ENCODE measurements around the gene MTA1.

MTA1 gene

DNA sequence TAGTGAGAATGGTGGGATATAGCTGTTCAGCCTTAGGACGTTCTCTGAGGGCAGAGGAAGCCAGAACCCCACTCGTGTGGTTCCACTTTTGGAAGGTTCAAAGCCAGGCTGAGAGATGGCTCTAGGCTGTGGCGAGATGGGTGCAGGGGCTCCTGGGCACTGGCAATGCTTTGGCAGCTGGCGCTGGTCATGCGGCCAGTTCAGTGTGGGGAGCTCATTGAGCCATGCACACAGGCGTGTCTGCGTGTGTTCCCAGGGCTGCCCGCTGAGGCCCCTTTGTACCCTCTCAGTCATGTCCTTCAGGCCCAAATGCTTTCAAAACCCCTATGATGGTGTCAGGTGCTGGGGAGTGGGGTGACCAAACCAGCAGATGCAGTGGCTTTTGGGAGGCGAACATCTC, 19.6 kb upstream of the MTA1 start:
- Histone ChIP-seq H3K9ac (ENCODE audit: low read length) (no peak overlapping the region), H3K4me1 (ENCODE audit: control insufficient read depth, insufficient read depth, low read length) (peaks cover 8% of the 10 kb centered on the region), H3K27me3 (ENCODE audit: control insufficient read depth, insufficient read depth, low read length) (no peaks in the 10 kb centered on the region), H3K4me3 (ENCODE audit: low read length) (no peak overlapping the region), H3K27ac (ENCODE audit: low read depth, low read length) (no peak overlapping the region), H3K36me3 (ENCODE audit: control insufficient read depth, insufficient read depth, low read length) (peaks cover 6% of the 10 kb centered on the region)

DNA sequence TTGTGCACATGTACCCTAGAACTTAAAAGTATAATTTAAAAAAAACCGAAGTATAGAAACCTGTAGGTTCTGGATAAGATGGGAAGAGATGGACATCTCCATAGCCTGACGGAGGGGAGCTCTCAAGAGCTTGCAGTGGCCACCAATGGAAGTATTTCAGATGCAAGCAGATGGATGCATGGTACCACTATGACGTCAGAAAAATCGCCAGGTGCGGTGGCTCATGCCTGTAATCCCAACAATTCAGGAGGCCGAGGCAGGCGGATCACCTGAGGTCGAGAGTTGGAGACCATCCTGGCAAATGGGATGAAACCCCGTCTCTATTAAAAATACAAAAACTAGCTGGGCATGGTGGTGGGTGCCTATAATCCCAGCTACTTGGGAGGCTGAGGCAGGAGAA, 17.9 kb upstream of the MTA1 start:
- Histone ChIP-seq H3K9ac (ENCODE audit: low read length) (no peak overlapping the region), H3K27ac (ENCODE audit: low read depth, low read length) (no peak overlapping the region), H3K4me1 (ENCODE audit: control insufficient read depth, insufficient read depth, low read length) (peaks cover 8% of the 10 kb centered on the region), H3K36me3 (ENCODE audit: control insufficient read depth, insufficient read depth, low read length) (peaks cover 6% of the 10 kb centered on the region), H3K4me3 (ENCODE audit: low read length) (no peak overlapping the region), H3K27me3 (ENCODE audit: control insufficient read depth, insufficient read depth, low read length) (no peaks in the 10 kb centered on the region)

DNA sequence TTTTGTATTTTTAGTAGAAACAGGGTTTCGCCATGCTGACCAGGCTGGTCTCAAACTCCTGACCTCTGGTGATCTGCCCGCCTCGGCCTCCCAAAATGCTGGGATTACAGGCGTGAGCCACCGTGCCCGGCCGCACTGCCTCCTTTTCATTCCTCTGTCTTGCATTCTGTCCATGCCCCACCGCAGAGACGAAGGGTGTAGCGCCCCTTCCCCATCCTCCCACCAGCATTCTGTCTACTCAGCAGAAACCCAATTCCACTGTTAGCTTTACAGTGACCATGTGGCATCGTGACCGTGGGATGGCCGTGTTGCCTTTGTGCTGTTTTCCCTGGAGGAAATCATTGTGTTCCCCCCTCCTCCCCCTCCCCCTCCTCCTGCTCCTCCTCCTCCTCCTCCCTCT, 11.0 kb upstream of the MTA1 start:
- Histone ChIP-seq H3K27ac (ENCODE audit: low read depth, low read length) (no peak overlapping the region), H3K27me3 (ENCODE audit: control insufficient read depth, insufficient read depth, low read length) (peaks cover 16% of the 10 kb centered on the region), H3K4me3 (ENCODE audit: low read length) (no peak overlapping the region), H3K9ac (ENCODE audit: low read length) (no peak overlapping the region), H3K4me1 (ENCODE audit: control insufficient read depth, insufficient read depth, low read length) (no peaks in the 10 kb centered on the region), H3K36me3 (ENCODE audit: control insufficient read depth, insufficient read depth, low read length) (no peaks in the 10 kb centered on the region)

DNA sequence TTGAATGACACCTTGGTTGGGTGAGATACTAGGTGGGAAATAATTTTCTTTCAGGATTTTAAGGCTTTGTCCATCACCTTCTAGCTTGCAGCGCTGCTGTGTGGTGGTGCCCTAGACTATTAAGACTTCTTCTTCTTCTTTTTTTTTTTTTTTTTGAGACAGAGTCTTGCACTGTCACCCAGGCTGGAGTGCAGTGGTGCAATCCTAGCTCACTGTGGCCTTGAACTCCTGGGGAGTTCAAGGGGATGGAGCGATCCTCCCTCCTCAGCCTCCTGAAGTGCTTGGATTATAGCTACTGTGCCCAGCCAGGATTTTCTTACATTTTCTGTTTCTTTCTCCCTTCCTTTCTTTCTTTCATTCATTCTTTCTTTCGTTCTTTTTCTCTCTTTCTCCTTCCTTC, 10.3 kb upstream of the MTA1 start:
- Histone ChIP-seq H3K27ac (ENCODE audit: low read depth, low read length) (no peak overlapping the region), H3K9ac (ENCODE audit: low read length) (no peak overlapping the region), H3K4me3 (ENCODE audit: low read length) (no peak overlapping the region), H3K27me3 (ENCODE audit: control insufficient read depth, insufficient read depth, low read length) (peaks cover 16% of the 10 kb centered on the region), H3K36me3 (ENCODE audit: control insufficient read depth, insufficient read depth, low read length) (no peaks in the 10 kb centered on the region), H3K4me1 (ENCODE audit: control insufficient read depth, insufficient read depth, low read length) (no peaks in the 10 kb centered on the region)

DNA sequence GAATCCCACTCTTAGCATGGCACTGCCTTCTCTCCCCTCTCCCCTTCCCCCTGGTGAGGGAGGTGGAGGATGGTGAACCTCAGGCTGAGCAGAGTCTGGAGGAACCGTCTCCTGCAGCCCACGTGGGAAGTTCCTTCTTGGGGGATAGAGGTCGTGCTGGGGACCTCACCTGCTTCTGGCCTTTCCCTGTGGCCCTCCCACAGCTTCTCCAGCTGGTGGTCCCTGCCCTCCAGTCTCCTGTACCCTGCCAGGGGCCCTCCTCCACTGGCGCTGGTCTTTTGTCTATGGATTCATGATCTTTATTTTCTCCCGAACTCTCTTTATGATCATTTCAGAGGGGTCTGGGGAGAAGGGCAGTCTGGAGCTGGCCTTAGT, 9.0 kb upstream of the MTA1 start:
- H3K27me3 ChIP-seq (ENCODE audit: control insufficient read depth, insufficient read depth, low read length): peaks cover 16% of the 10 kb centered on the region
- no peak overlapping the region for H3K27ac ChIP-seq (ENCODE audit: low read depth, low read length)
- no peak overlapping the region for H3K9ac ChIP-seq (ENCODE audit: low read length)
- no peaks in the 10 kb centered on the region for H3K36me3 ChIP-seq (ENCODE audit: control insufficient read depth, insufficient read depth, low read length)
- H3K4me3 ChIP-seq (ENCODE audit: low read length): no peak overlapping the region
- peaks cover 4% of the 10 kb centered on the region for H3K4me1 ChIP-seq (ENCODE audit: control insufficient read depth, insufficient read depth, low read length)

DNA sequence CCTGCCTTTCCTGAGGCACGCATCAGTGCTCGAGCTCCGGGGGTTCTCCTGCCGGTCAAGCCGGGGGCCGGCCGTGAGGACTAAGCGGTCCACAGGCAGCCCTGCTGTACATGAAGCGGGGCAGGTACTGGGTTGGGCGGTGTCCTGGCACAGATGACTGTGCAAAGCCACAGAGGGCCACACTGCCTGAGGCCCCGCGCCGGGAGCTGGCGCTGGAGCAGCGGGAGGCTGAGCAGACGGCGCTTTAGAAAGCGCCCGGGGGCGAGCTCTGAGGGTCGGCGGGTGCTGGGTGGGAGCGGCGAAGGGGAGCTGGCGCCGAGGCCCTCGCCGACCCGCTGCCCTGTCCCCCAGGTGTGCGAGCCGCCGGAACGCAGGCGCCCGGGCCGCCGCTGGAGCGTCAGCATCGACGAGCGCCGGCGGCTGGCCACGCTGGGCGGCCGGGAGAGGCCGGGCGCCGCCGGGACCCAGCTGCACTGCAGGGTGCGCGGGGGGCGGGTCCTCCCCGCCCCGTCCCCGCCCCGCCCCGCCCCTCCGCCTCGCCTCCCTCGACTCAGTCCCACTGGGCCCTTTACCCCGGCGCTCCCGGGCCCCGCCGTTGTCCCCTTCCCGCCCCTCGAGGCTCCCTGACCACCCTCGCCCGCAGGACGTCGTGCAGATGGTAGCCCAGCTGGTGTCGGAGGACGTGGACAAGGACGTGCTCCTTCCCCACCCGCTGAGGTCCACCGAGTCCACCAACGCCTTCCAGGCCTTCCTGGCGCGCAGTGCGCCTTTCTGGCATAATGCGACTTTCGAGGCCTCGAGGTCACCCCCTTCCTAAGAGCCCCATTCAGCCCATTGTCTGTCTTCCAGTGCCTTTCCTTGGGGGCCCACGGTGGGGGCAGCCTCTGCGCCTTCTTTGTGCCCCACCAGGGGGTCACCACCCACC, 8.3 kb upstream of the MTA1 start:
- H3K27me3 ChIP-seq (ENCODE audit: control insufficient read depth, insufficient read depth, low read length): peaks cover 16% of the 10 kb centered on the region
- H3K27ac ChIP-seq (ENCODE audit: low read depth, low read length): no peak overlapping the region
- H3K4me1 ChIP-seq (ENCODE audit: control insufficient read depth, insufficient read depth, low read length): peaks cover 4% of the 10 kb centered on the region
- no peak overlapping the region for H3K9ac ChIP-seq (ENCODE audit: low read length)
- no peaks in the 10 kb centered on the region for H3K36me3 ChIP-seq (ENCODE audit: control insufficient read depth, insufficient read depth, low read length)
- H3K4me3 ChIP-seq (ENCODE audit: low read length): peak overlapping the region; percentile 34

DNA sequence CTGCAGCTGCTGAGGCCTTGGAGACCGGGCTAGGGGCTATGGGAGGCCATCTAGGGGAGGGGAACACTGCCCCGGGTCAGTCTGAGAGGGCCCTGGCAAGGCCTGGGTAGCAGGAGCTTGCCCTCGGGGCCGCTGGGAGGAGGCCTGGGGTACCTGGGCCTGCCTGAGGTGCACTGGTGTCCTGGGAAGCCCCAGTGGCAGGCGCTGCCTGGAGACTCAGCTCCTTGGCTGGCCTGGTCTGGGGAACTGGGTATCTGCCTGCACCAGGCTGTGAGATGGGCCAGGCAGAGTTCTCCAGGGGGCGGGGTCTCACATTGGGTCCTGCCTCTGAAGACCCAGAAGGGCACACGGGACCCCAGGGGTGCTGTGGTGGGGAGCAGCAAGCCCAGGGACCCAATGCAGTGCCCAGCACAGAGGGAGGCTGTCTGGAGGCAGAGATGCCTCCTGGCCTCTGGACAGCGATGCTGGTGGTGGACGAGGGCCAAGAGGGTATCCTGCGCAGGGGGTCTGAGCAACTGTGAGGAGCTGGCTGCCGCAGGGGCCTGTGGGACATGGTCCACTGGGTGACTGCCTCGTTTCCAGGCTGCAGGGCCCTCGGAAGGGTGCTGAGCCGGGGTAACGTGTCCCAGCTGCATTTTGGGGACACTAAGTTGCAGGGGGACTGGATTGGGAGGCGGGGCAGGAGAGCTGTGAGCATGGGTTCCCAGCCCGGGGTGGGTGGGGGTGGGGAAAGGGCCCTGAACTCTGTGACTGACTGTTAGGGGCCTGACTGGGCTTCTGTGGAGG, 7.4 kb upstream of the MTA1 start:
- Histone ChIP-seq H3K4me3 (ENCODE audit: low read length) (no peak overlapping the region), H3K9ac (ENCODE audit: low read length) (no peak overlapping the region), H3K27ac (ENCODE audit: low read depth, low read length) (no peak overlapping the region), H3K4me1 (ENCODE audit: control insufficient read depth, insufficient read depth, low read length) (peaks cover 4% of the 10 kb centered on the region), H3K36me3 (ENCODE audit: control insufficient read depth, insufficient read depth, low read length) (no peaks in the 10 kb centered on the region), H3K27me3 (ENCODE audit: control insufficient read depth, insufficient read depth, low read length) (peaks cover 16% of the 10 kb centered on the region)

DNA sequence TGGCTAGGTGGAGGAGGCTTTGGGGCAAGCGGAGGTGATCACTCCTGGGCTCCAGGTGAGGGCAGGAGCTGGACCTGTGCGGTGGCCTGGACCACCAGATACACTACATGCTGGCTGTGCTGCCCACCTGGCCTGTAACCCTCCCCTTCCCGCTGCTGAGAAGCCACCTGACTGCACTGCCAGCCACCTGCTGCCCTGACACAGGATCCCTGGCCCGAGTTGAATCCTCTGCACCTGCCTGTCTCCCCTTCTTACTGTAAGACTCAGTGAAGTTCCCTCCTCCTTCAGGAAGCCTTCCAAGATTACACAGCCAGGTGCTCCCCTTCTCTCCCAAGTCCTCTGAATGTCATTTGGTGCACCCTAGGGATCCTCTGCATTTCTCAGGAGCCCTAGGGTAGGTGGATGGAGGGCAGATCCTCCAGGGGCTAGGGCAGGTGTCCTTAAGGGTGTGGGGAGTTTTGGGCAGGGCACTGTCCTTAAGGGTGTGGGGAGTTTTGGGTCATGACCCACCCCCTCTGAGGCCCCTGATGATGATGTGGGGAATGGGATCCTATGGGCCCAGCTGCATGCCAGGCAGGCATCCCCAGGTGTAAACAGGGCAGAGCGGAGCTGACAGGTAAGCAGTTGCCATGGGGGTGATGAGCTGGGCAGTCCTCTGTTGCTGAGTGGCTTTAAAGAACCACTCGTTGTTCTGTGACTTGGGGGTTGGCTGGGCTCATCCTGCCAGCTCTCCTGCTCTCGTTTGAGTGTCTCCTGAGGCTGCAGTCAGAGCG, 6.7 kb upstream of the MTA1 start:
- Histone ChIP-seq H3K27ac (ENCODE audit: low read depth, low read length) (no peak overlapping the region), H3K9ac (ENCODE audit: low read length) (peak overlapping the region; percentile 22), H3K4me3 (ENCODE audit: low read length) (no peak overlapping the region), H3K4me1 (ENCODE audit: control insufficient read depth, insufficient read depth, low read length) (peaks cover 4% of the 10 kb centered on the region), H3K27me3 (ENCODE audit: control insufficient read depth, insufficient read depth, low read length) (peaks cover 16% of the 10 kb centered on the region), H3K36me3 (ENCODE audit: control insufficient read depth, insufficient read depth, low read length) (no peaks in the 10 kb centered on the region)

DNA sequence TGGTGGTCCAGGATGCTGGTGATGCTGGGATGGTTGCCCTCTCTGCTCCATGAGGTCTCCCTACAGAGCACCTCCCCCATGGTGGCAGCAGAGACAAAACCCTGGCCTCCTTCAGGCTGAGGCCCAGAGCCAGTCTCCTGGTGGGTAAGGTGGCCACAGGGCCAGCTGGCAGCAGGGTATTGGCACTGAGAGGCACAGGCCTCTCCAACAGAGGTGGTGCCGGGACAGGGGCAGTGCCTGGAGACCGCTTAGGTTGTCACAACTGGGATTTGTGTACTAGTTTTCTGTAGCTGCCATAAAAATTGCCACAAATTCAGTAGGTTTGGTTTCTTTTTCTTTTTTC, 6.1 kb upstream of the MTA1 start:
- Histone ChIP-seq H3K27me3 (ENCODE audit: control insufficient read depth, insufficient read depth, low read length) (peaks cover 16% of the 10 kb centered on the region), H3K4me3 (ENCODE audit: low read length) (no peak overlapping the region), H3K27ac (ENCODE audit: low read depth, low read length) (no peak overlapping the region), H3K9ac (ENCODE audit: low read length) (peak overlapping the region; percentile 22), H3K36me3 (ENCODE audit: control insufficient read depth, insufficient read depth, low read length) (no peaks in the 10 kb centered on the region), H3K4me1 (ENCODE audit: control insufficient read depth, insufficient read depth, low read length) (peaks cover 4% of the 10 kb centered on the region)

DNA sequence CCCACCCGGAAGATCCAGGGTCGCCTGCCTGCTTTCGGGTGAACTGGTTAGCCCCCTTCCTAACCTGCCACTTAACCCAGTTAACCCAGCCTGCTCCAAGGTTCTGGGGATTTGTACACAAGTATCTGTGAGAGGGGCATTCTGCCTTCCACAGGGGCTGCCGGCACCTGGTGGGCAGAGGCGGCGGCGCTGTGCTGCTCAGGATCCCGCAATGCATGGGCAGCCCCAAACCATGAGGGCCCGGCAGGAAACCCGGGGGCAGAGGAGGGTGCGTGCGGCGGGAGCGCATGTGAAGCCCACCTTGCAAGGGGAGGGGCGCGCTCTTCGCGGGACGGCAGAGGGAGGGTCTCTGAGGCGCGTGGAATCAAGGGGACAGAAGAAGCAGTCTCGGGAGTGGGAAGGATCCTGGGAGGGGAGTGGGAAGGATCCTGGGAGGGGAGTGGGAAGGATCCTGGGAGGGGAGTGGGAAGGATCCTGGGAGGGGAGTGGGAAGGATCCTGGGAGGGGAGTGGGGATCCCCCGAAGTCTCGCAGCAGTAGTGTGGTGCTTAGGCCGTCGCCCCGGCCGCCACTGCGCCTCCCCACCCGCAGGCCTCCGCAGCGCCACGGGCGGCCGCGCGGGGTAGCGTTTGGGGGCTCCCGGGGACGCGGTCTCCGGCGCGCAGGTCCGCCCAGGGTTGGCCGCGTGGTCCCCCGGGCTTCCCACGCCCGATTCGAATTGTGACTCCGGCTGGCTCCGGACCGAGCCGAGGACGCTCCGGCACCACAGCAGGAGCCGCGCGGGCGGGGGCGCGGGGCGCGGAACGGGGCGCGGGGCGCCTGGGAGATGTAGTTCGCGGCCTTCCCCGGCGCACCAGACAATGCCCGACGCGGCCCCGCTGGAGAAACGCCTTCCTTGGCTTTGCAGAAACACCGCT, 4.9 kb upstream of the MTA1 start:
- Histone ChIP-seq H3K36me3 (ENCODE audit: control insufficient read depth, insufficient read depth, low read length) (no peaks in the 10 kb centered on the region), H3K27me3 (ENCODE audit: control insufficient read depth, insufficient read depth, low read length) (peaks cover 16% of the 10 kb centered on the region), H3K4me1 (ENCODE audit: control insufficient read depth, insufficient read depth, low read length) (peaks cover 12% of the 10 kb centered on the region), H3K4me3 (ENCODE audit: low read length) (peak overlapping the region; percentile 52), H3K27ac (ENCODE audit: low read depth, low read length) (peak overlapping the region; percentile 69), H3K9ac (ENCODE audit: low read length) (no peak overlapping the region)

DNA sequence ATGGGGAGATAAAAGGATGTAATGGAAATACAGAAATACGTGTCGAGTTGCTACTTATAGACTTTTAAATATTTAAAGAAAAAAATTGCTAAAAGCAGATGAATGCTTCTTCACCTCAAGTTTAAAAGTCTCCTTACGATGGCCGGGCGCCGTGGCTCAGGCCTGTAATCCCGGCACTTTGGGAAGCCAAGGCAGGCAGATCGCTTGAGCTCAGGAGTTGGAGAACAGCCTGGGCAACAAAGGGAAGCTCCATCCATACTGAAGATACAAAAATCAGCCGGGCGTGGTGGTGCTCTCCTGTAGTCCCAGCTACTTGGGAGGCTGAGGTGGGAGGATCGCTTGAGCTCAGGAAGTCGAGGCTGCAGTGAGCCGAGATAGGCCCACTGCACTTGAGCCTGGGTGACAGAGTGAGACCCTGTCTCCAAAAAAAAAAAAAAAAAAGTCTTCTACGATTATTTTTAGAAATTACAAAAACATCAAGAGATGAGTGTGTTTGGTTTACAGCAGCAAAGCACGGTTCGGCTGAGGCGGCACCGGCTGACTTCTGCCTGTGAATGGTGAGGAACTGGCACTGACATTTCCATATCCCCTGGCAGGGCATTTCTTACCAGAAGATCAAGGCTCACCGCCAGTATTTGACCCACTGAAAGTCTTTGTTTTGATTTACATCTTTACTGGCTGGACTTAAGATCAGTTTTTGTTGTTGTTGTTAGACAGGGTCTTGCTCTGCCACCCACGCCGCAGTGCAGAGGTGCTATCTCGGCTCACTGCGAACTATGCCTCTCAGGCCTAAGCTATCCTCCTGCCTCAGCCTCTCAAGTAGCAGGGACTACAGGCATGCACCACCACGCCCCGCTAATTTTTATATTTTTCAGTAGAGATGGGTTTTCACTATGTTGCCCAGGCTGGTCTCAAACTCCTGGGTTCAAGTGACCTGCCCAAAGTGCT, 3.9 kb upstream of the MTA1 start:
- peak overlapping the region; percentile 52 for H3K4me3 ChIP-seq (ENCODE audit: low read length)
- peaks cover 13% of the 10 kb centered on the region for H3K4me1 ChIP-seq (ENCODE audit: control insufficient read depth, insufficient read depth, low read length)
- peak overlapping the region; percentile 69 for H3K27ac ChIP-seq (ENCODE audit: low read depth, low read length)
- no peaks in the 10 kb centered on the region for H3K36me3 ChIP-seq (ENCODE audit: control insufficient read depth, insufficient read depth, low read length)
- H3K27me3 ChIP-seq (ENCODE audit: control insufficient read depth, insufficient read depth, low read length): peaks cover 11% of the 10 kb centered on the region
- no peak overlapping the region for H3K9ac ChIP-seq (ENCODE audit: low read length)
